ENCODE measurements around the gene AOC2.

Gene AOC2, protein sequence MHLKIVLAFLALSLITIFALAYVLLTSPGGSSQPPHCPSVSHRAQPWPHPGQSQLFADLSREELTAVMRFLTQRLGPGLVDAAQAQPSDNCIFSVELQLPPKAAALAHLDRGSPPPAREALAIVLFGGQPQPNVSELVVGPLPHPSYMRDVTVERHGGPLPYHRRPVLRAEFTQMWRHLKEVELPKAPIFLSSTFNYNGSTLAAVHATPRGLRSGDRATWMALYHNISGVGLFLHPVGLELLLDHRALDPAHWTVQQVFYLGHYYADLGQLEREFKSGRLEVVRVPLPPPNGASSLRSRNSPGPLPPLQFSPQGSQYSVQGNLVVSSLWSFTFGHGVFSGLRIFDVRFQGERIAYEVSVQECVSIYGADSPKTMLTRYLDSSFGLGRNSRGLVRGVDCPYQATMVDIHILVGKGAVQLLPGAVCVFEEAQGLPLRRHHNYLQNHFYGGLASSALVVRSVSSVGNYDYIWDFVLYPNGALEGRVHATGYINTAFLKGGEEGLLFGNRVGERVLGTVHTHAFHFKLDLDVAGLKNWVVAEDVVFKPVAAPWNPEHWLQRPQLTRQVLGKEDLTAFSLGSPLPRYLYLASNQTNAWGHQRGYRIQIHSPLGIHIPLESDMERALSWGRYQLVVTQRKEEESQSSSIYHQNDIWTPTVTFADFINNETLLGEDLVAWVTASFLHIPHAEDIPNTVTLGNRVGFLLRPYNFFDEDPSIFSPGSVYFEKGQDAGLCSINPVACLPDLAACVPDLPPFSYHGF

GRCh38 chr17:42844271-42844670 lies at the start of gene AOC2:
Gene AOC2, plus strand, starts transcription at chr17:42844580. Its CDS starts 47 bp downstream, at chr17:42844627.
- no peak for DNase-seq (ENCODE audit: low spot score)

DNA sequence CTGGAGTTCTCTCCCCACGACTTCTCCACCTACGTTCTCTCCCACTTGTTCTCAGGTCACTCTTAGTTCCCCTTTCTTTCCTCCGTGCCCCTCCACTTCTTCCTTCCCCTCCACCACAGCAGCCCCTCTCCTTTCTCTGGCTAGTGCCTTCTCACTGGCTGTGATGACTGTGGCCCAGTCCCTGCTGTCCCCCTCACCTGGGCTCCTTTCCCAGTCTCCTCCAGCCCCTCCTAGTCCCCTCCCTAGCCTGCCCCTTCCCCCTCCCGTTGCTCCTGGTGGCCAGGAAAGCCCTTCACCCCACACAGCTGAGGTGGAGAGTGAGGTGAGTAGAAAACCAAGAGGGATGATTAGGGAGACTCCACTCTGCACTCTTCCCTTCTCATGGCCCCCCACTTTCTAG lies 49.3 kb upstream of the AOC2 start:
- DNase-seq (ENCODE audit: low spot score): no peak

DNA sequence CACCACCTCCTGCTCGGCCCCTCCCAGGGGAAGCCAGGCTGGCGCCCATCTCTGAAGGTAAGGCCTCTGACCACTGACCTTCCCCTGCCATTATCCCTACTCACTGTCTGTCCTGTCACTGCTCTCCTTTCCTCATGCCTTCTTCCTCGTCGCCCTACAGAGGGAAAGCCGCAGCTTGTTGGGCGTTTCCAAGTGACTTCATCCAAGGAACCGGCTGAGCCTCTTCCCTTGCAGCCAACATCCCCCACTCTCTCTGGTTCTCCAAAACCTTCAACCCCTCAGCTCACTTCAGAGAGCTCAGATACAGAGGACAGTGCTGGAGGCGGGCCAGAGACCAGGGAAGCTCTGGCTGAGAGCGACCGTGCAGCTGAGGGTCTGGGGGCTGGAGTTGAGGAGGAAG lies 48.9 kb upstream of the AOC2 start:
- no peak for DNase-seq (ENCODE audit: low spot score)

DNA sequence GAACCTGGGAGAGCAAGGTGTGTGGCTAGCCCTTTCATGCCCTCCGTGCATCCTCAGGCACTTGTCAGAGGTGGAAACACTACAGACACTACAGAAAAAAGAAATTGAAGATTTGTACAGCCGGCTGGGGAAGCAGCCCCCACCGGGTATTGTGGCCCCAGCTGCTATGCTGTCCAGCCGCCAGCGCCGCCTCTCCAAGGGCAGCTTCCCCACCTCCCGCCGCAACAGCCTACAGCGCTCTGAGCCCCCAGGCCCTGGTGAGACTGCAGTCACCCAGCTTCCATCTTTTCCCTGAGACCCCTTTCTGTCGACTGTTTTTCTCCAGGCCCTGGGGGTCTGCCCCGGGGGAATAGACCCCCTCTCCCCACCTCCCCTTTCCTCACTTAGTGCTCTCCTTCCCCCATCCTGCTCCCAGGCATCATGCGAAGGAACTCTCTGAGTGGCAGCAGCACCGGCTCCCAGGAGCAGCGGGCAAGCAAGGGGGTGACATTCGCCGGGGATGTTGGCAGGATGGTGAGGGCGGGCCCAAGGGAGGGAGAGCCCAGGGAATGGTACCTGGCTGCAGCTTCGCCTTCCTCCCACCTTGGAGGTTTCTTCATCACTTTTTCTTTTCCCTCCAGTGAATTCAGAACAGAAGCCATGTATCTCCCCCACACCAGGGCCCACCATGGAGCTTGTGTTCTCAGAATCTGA lies 48.2 kb upstream of the AOC2 start:
- DNase-seq (ENCODE audit: low spot score): no peak

- no peak for DNase-seq (ENCODE audit: low spot score)
Observed at GRCh38 chr17:42797067-42798007, 47.0 kb upstream of the AOC2 start.

GRCh38 chr17:42798011-42798382 lies 46.4 kb upstream of the AOC2 start:
- no peak for DNase-seq (ENCODE audit: low spot score)

GRCh38 chr17:42798383-42799380 lies 45.7 kb upstream of the AOC2 start, which contains the start of the genes CNTD1 and COA3:
Gene CNTD1, plus strand, starts transcription at chr17:42798861. Its CDS starts 207 bp downstream, at chr17:42799068.
Gene COA3, minus strand, starts transcription at chr17:42798704. Its CDS starts 23 bp downstream, at chr17:42798681.
- DNase-seq (ENCODE audit: low spot score): peak; percentile 79

DNA sequence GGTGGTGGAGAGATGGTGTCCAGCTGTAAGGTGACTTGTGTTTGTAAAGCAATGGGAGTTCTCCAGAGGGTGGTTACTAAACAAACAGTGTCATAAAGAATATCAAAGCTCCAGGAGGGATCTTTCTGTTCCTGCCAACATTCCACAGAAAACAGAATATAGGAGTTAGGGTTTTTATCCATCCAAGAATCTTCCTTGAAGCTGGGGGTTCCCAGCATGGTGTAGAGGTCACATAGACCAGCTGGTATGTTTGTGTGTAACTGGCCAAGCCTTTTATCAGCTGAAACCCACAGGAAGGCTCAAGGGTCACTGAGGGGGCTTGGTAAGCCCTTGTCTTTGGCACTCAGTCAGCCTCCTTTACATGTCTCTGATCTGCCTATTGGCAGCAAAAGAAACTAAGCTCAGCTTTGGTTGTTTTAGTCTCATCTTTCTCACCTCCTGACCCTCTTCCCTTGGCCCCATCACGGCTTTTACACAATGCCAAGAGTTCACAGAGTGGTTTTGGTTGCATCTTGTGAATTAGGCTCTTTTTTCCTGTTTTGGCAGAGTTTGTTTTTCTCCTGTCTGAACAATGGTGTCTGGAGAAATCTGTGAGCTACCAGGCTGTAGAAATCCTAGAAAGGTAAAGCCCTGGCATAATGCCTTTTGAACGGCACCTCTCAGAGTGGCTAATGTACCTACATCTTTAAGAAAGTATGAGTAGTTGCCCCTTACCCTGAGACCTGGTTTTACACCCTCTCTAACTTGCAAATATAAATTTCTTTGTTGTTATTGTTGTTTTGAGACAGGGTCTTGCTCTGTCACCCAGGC lies 41.1 kb upstream of the AOC2 start:
- no peak for DNase-seq (ENCODE audit: low spot score)

GRCh38 chr17:42804918-42805367 lies 39.4 kb upstream of the AOC2 start:
- no peak for DNase-seq (ENCODE audit: low spot score)

GRCh38 chr17:42806249-42806648 lies 38.1 kb upstream of the AOC2 start:
- DNase-seq (ENCODE audit: low spot score): no peak

GRCh38 chr17:42809250-42809649 lies 35.1 kb upstream of the AOC2 start:
- no peak for DNase-seq (ENCODE audit: low spot score)

- no peak for DNase-seq (ENCODE audit: low spot score)
Observed at GRCh38 chr17:42814633-42815399, 29.6 kb upstream of the AOC2 start.

DNA sequence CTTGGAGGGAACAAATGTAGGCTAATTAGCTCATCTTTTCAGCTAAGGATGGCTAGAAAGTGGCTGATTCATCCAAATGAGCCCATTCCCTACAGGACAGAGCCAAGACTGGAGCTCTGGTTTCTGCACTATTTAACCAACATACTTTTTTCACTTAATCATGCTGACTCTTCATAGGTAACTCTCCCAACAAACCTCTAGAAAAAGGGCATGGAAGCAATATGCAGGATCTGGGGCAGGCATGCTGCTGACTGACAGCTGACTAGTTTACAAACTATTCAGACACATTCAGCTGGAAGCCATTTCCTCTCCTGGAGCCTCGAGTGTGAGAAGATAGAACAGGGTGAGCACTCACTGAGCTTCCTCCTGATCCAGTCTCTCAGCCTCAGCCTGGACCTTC lies 26.5 kb upstream of the AOC2 start:
- DNase-seq (ENCODE audit: low spot score): no peak

- no peak for DNase-seq (ENCODE audit: low spot score)
Observed at GRCh38 chr17:42818379-42818778, 26.0 kb upstream of the AOC2 start.

DNA sequence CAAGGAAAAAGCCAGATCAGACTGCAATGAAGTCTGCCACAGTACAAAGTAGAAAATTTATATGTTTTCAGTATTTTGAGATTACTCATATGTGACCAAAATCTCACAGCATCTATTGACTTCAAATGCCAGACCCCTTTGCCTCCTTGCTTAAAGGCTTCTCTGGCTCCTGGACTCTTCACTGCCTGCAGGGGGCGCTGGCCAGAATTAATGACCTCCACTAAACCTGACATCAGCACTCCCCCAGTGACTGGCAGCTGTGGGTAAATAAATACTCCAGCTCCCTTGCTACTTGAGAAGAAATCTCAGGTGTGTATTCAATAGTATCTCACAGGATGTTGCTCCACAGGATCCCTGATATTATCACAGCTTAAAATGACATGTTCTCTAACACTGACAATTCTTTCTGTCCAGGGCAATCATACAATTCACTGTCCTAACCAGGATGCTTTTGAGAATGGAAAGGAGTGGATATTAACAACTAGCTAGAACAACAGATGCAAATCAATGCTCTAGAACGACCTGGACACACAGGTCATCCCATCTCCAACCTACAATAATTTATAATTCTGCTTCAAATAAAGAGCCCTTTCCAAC lies 24.3 kb upstream of the AOC2 start:
- DNase-seq (ENCODE audit: low spot score): peak; percentile 76

DNA sequence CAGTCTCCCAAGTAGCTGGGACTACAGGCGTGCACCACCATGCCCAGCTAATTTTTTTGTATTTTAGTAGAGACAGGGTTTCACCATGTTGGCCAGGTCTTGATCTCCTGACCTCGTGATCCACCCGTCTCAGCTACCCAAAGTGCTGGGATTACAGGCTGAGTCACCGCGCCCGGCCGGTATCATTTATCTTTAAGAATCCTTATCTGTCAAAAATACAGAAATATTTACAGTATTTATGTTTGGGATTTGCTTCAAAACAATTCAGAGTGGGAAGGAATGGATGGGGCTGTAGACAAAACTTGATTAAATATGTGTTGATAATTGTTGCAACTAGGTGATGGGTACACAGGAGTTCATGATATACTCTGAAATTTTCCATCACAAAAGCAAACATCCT lies 23.2 kb upstream of the AOC2 start:
- DNase-seq (ENCODE audit: low spot score): no peak

GRCh38 chr17:42827472-42827871 lies 16.9 kb upstream of the AOC2 start:
- no peak for DNase-seq (ENCODE audit: low spot score)

GRCh38 chr17:42830971-42831370 lies 13.4 kb upstream of the AOC2 start:
- DNase-seq (ENCODE audit: low spot score): no peak

Measured in hematopoietic multipotent progenitor cell treated with erythropoietin and hydrocortisone succinate and interleukin-3 and kit ligand, for 15 days (in vitro differentiated cells).